ENCODE measurements around the gene TKTL1.

TKTL1 gene

DNA sequence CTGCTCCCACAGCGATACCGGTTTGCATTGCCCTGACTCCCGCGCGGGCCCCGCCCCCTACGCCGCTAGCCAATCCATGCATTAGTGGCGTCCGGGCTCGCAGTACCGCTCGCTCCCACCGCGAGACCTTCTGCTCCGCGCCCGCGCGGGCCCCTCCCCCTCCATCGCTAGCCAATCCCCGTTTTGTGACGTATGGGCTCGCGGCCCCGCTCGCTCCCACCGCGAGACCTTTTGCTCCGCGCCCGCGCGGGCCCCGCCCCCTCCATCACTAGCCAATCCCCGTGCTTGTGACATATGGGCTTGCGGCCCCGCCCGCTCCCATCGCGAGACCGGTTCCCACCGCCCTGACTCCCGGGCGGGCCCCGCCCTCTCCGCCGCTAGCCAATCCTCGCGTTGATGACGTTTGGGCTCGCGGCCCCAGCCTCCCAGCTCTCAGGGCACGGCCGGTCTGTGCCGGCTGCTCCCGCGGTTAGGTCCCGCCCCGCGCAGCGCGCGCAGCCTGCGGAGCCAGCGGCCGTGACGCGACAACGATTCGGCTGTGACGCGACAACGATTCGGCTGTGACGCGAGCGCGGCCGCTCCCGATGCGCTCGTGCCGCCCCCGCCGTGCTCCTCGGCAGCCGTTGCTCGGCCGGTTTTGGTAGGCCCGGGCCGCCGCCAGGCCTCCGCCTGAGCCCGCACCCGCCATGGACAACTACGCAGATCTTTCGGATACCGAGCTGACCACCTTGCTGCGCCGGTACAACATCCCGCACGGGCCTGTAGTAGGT lies 83.4 kb downstream of the TKTL1 start, which contains the start of gene EMD:
Gene EMD (plus strand): TSS at position 497 of the 770 bp plus-strand sequence. CDS start 190 bp downstream, at position 687.
- peaks cover 0 to 31% (median 18%) of the 10 kb centered on the region in 4 experiments for H3K4me1 ChIP-seq (ENCODE audit: control extremely low read depth in 1 of 4, control insufficient read depth in 4 of 4, insufficient read depth in 4 of 4, low read length in 3 of 4)
- H3K36me3 ChIP-seq (ENCODE audit: control insufficient read depth in 4 of 4, insufficient read depth in 4 of 4, low read length in 3 of 4): peaks cover 0 to 8% (median 2%) of the 10 kb centered on the region in 4 experiments
- peak within 1 kb of the TSS; percentile 57 to 80 (median 71) for H3K4me3 ChIP-seq (ENCODE audit: control insufficient read depth in 1 of 7, extremely low read depth in 1 of 7, insufficient read depth in 4 of 7, low read depth in 2 of 7, low read length in 6 of 7)
- ChIA-PET CTCF (interaction anchor here (2.0 kb wide), 1 partner anchor 148 kb away, joined by 4 read pairs; no protein-coding TSS in a partner anchor), POLR2A (no interaction called here)
- H3K27me3 ChIP-seq (replicated peaks in 2 of 5; ENCODE audit: control insufficient read depth in 4 of 5, insufficient read depth in 5 of 5, low read length in 4 of 5): peaks cover 0 to 4% (median 0%) of the 10 kb centered on the region in 5 experiments
- DNase-seq: peak; percentile 97 to 99 (median 98)
- peaks cover 0 to 9% (median 0%) of the 10 kb centered on the region in 5 experiments for H3K9me3 ChIP-seq (ENCODE audit: control extremely low read depth in 1 of 5, control insufficient read depth in 4 of 5, insufficient read depth in 2 of 5, low read depth in 1 of 5, low read length in 4 of 5)
- peak within 1 kb of the TSS; percentile 93 to 95 for H3K27ac ChIP-seq (ENCODE audit: insufficient read depth in 1 of 2, low read depth in 1 of 2, low read length in 2 of 2, poor library complexity in 1 of 2, severe bottlenecking in 2 of 2)
- 37% methylated on average over 66 of the region's 103 CpGs for WGBS (ENCODE audit: insufficient coverage)

DNA sequence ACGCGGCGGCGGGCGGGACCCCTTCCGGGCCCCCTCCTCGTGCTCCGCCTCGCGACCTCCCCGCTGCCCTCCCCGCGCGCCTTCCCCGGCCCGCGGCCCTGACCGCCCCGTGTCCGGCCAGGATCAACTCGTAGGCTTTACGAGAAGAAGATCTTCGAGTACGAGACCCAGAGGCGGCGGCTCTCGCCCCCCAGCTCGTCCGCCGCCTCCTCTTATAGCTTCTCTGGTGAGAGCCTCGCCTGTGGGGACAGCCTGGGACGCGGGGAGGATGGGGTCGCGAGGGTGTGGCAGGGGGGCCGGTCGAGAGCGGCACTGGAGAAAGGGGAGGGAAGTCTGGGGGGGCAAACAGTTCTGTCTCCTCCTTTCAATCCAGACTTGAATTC lies 84.0 kb downstream of the TKTL1 start:
- WGBS (ENCODE audit: insufficient coverage): 44% methylated on average over 26 of the region's 38 CpGs
- Histone ChIP-seq H3K9me3 (ENCODE audit: control extremely low read depth in 1 of 5, control insufficient read depth in 4 of 5, insufficient read depth in 2 of 5, low read depth in 1 of 5, low read length in 4 of 5) (peaks cover 0 to 9% (median 0%) of the 10 kb centered on the region in 5 experiments), H3K36me3 (ENCODE audit: control insufficient read depth in 4 of 4, insufficient read depth in 4 of 4, low read length in 3 of 4) (peaks cover 0 to 8% (median 2%) of the 10 kb centered on the region in 4 experiments), H3K27me3 (replicated peaks in 2 of 5; ENCODE audit: control insufficient read depth in 4 of 5, insufficient read depth in 5 of 5, low read length in 4 of 5) (no peaks in the 10 kb centered on the region), H3K4me3 (ENCODE audit: control insufficient read depth in 1 of 7, extremely low read depth in 1 of 7, insufficient read depth in 4 of 7, low read depth in 2 of 7, low read length in 6 of 7) (peak overlapping the region; percentile 57 to 80 (median 71)), H3K27ac (ENCODE audit: insufficient read depth in 1 of 2, low read depth in 1 of 2, low read length in 2 of 2, poor library complexity in 1 of 2, severe bottlenecking in 2 of 2) (peak overlapping the region; percentile 93 to 95), H3K4me1 (ENCODE audit: control extremely low read depth in 1 of 4, control insufficient read depth in 4 of 4, insufficient read depth in 4 of 4, low read length in 3 of 4) (peaks cover 0 to 31% (median 20%) of the 10 kb centered on the region in 4 experiments)
- DNase-seq: no peak
- ChIA-PET POLR2A (no interaction called here), CTCF (interaction anchor here (2.0 kb wide), 1 partner anchor 148 kb away, joined by 4 read pairs; no protein-coding TSS in a partner anchor)

Data from common myeloid progenitor, CD34-positive (primary cell).